GM21515 (cell line): ENCODE measurements around the gene TMEM87A.

ENCODE experiments used
- ATAC-seq: cut with Tn5 transposase; IDR thresholded peaks from one replicate; pipeline ENCODE4 v1.9.1; 2021; ENCODE audit not compliant: unreplicated experiment

The TMEM87A gene

GRCh38 chr15:42163947-42164550 is 109.2 kb downstream of the TMEM87A start:
- no peak for ATAC-seq

- ATAC-seq = no peak
Observed at GRCh38 chr15:42163291-42163690, 109.9 kb downstream of the TMEM87A start.
